DOHH2 (cell line): ENCODE data around the gene HDAC11.

Source experiments
- CTCF ChIP-seq: fragments of 200-600 bp; sonication (generic); IDR thresholded peaks from one replicate; pipeline ENCODE4 v1.5.1; 2014; ENCODE audit warnings: antibody characterized with exemption, mild to moderate bottlenecking, low read depth, low read length; ENCODE audit not compliant: poor library complexity, severe bottlenecking
- EZH2phosphoT487 ChIP-seq: fragments of 200-600 bp; sonication (generic); IDR thresholded peaks from 2 replicates; pipeline ENCODE4 v1.6.1; 2017; ENCODE audit warnings: borderline replicate concordance, mild to moderate bottlenecking, antibody characterized with exemption, low read length, moderate library complexity, mixed read lengths

- TF ChIP-seq CTCF (no peak), EZH2phosphoT487 (no peak)
Measured at GRCh38 chr3:13516760-13517135, 36.6 kb downstream of the HDAC11 start.
